CD4-positive, alpha-beta memory T cell (primary cell): ENCODE results near the gene PCDH11Y. TPM values are rescaled to one million over a fixed set of nuclear protein-coding genes. Genes with fewer than 3 reads are reported as not detected.
A peak's percentile ranks its signal among the peaks of the same experiment; 100 is the strongest.
"Not testable (repeated sequence)": the region's sequence is repeated elsewhere in the genome, so short reads cannot be mapped to it uniquely, and the experiment has no call there.

Source experiments
- CTCF ChIA-PET: fragments of 350-600 bp; sonication (Branson Sonifier 250); formaldehyde crosslinking; loops from one replicate; lab custom pipeline; 2021; ENCODE audit warnings: inconsistent platforms; ENCODE audit not compliant: partially characterized antibody; lab: Charles Lee
- POLR2A ChIA-PET: fragments of 350-600 bp; sonication (Branson Sonifier 250); formaldehyde crosslinking; loops from one replicate; lab custom pipeline; 2021; ENCODE audit not compliant: partially characterized antibody; lab: Charles Lee
- DNase-seq, 5 donors: peaks; one replicate each; pipeline versions ENCODE4 v3.0.0 to v3.0.0-alpha.2; 2020 to 2022; ENCODE audit warnings: mixed read lengths in 1 of 5
- H3K27ac ChIP-seq: one replicate; pipeline ENCODE4 v1.7.0; 2013; ENCODE audit warnings: low read depth, low read length
- H3K27me3 ChIP-seq: 2 replicates; pipeline ENCODE4 v1.7.0; 2013; ENCODE audit warnings: mild to moderate bottlenecking, low read length, moderate library complexity; ENCODE audit not compliant: insufficient read depth
- H3K36me3 ChIP-seq: 2 replicates; pipeline ENCODE4 v1.7.0; 2013; ENCODE audit warnings: mild to moderate bottlenecking, low read length, moderate library complexity; ENCODE audit not compliant: insufficient read depth
- H3K4me1 ChIP-seq: 2 replicates; pipeline ENCODE4 v1.7.0; 2013; ENCODE audit warnings: mild to moderate bottlenecking, low read length, moderate library complexity; ENCODE audit not compliant: insufficient read depth
- H3K4me3 ChIP-seq, 2 donors: one replicate each; pipeline ENCODE4 v1.7.0; 2013; ENCODE audit warnings: low read length in 2 of 2, mild to moderate bottlenecking in 1 of 2
- H3K9me3 ChIP-seq, 2 donors: one replicate each; pipeline ENCODE4 v1.7.0; 2013; ENCODE audit warnings: low read length in 2 of 2, control low read depth in 1 of 2; ENCODE audit not compliant: control insufficient read depth in 1 of 2
- H3K27ac Mint-ChIP-seq, 7 donors: one replicate each; pipeline ENCODE4 v1.8.0; 2020 to 2021; ENCODE audit warnings: mixed read lengths in 7 of 7, mild to moderate bottlenecking in 6 of 7, inconsistent platforms in 3 of 7, moderate library complexity in 3 of 7
- H3K27me3 Mint-ChIP-seq, 2 donors: one replicate each; pipeline ENCODE4 v1.8.0; 2020 to 2021; ENCODE audit warnings: mixed read lengths in 2 of 2
- H3K36me3 Mint-ChIP-seq, 2 donors: one replicate each; pipeline ENCODE4 v1.8.0; 2020 to 2021; ENCODE audit warnings: mixed read lengths in 2 of 2, inconsistent platforms in 1 of 2, mild to moderate bottlenecking in 1 of 2
- H3K4me1 Mint-ChIP-seq, 4 donors: one replicate each; pipeline ENCODE4 v1.8.0; 2020 to 2021; ENCODE audit warnings: mixed read lengths in 4 of 4, mild to moderate bottlenecking in 1 of 4
- H3K4me3 Mint-ChIP-seq, 8 donors: one replicate each; pipeline ENCODE4 v1.8.0; 2020 to 2021; ENCODE audit warnings: mixed read lengths in 8 of 8, mild to moderate bottlenecking in 7 of 8, moderate library complexity in 6 of 8, inconsistent platforms in 3 of 8
- H3K9me3 Mint-ChIP-seq, 8 donors: one replicate each; pipeline ENCODE4 v1.8.0; 2020 to 2021; ENCODE audit warnings: mixed read lengths in 8 of 8, mild to moderate bottlenecking in 5 of 8, inconsistent platforms in 3 of 8, moderate library complexity in 1 of 8
- intact Hi-C: fragments of 100-400 bp; cut with micrococcal nuclease; formaldehyde crosslinking; loops from one replicate; pipeline ENCODE4 v1.15.1; 2023
- polyA plus RNA-seq, 2 donors: library from polyadenylated mRNA; unstranded; fragments of 300-500 nt; fragmentation: Illumina TruSeq; gene quantifications; one replicate each; pipeline ENCODE4 v1.2.3, GENCODE V29; 2021
- total RNA-seq, 2 experiments: library from RNA; stranded (reverse); gene quantifications; one replicate each; pipeline ENCODE4 v1.2.3, GENCODE V29; 2021

The PCDH11Y gene, protein sequence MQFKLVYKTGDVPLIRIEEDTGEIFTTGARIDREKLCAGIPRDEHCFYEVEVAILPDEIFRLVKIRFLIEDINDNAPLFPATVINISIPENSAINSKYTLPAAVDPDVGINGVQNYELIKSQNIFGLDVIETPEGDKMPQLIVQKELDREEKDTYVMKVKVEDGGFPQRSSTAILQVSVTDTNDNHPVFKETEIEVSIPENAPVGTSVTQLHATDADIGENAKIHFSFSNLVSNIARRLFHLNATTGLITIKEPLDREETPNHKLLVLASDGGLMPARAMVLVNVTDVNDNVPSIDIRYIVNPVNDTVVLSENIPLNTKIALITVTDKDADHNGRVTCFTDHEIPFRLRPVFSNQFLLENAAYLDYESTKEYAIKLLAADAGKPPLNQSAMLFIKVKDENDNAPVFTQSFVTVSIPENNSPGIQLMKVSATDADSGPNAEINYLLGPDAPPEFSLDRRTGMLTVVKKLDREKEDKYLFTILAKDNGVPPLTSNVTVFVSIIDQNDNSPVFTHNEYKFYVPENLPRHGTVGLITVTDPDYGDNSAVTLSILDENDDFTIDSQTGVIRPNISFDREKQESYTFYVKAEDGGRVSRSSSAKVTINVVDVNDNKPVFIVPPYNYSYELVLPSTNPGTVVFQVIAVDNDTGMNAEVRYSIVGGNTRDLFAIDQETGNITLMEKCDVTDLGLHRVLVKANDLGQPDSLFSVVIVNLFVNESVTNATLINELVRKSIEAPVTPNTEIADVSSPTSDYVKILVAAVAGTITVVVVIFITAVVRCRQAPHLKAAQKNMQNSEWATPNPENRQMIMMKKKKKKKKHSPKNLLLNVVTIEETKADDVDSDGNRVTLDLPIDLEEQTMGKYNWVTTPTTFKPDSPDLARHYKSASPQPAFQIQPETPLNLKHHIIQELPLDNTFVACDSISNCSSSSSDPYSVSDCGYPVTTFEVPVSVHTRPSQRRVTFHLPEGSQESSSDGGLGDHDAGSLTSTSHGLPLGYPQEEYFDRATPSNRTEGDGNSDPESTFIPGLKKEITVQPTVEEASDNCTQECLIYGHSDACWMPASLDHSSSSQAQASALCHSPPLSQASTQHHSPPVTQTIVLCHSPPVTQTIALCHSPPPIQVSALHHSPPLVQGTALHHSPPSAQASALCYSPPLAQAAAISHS (N-terminal part only)
- not detected for total RNA-seq
- polyA plus RNA-seq = not detected

DNA sequence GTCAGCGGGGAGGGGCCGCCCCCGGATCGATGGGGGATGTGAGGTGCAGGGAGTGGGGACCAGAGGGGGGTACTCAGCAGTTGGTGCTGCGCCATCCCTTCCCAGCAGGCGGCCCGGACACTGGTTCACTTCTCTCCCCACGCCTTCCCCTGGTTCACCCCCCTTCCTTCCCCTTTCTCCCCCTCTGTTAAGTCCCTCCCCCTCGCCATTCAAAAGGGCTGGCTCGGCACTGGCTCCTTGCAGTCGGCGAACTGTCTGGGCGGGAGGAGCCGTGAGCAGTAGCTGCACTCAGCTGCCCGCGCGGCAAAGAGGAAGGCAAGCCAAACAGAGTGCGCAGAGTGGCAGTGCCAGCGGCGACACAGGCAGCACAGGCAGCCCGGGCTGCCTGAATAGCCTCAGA is at the start of gene PCDH11Y:
TSS of gene PCDH11Y (plus strand) at position 240 of the 400 bp plus-strand sequence. CDS start 56,804 bp downstream, outside the sequence.
- H3K36me3 ChIP-seq, H3K4me1 ChIP-seq, H3K4me1 Mint-ChIP-seq, intact Hi-C loops, H3K9me3 Mint-ChIP-seq, H3K27ac Mint-ChIP-seq, H3K4me3 Mint-ChIP-seq, H3K9me3 ChIP-seq, CTCF ChIA-PET, H3K27me3 ChIP-seq, H3K4me3 ChIP-seq, H3K27ac ChIP-seq, H3K27me3 Mint-ChIP-seq, H3K36me3 Mint-ChIP-seq, POLR2A ChIA-PET: not testable (repeated sequence)
- DNase-seq = peak in 1 of 5 donors; percentile 42

- H3K4me1 Mint-ChIP-seq, intact Hi-C loops, H3K36me3 ChIP-seq, H3K9me3 ChIP-seq, H3K4me3 ChIP-seq, H3K27ac ChIP-seq, H3K36me3 Mint-ChIP-seq, H3K4me1 ChIP-seq, CTCF ChIA-PET, POLR2A ChIA-PET, DNase-seq, H3K27me3 Mint-ChIP-seq, H3K9me3 Mint-ChIP-seq, H3K27ac Mint-ChIP-seq, H3K4me3 Mint-ChIP-seq, H3K27me3 ChIP-seq: not testable (repeated sequence)
Measured at GRCh38 chrY:4967894-4968293, 32.2 kb upstream of the PCDH11Y start.

- intact Hi-C loops, H3K9me3 ChIP-seq, H3K27me3 Mint-ChIP-seq, H3K4me3 ChIP-seq, CTCF ChIA-PET, H3K9me3 Mint-ChIP-seq, H3K27ac ChIP-seq, H3K27ac Mint-ChIP-seq, H3K36me3 ChIP-seq, H3K27me3 ChIP-seq, H3K4me1 Mint-ChIP-seq, POLR2A ChIA-PET, DNase-seq, H3K36me3 Mint-ChIP-seq, H3K4me1 ChIP-seq: not testable (repeated sequence)
- peak overlapping the region in 1 of 8 donors; percentile 30 for H3K4me3 Mint-ChIP-seq
Measured at GRCh38 chrY:4991743-4992400, 8.2 kb upstream of the PCDH11Y start.

- DNase-seq, H3K4me3 ChIP-seq, H3K27me3 Mint-ChIP-seq, H3K9me3 ChIP-seq, H3K27ac ChIP-seq, H3K36me3 ChIP-seq, H3K4me1 Mint-ChIP-seq, H3K27me3 ChIP-seq, H3K36me3 Mint-ChIP-seq, H3K4me1 ChIP-seq, H3K27ac Mint-ChIP-seq, H3K9me3 Mint-ChIP-seq, H3K4me3 Mint-ChIP-seq, POLR2A ChIA-PET, intact Hi-C loops, CTCF ChIA-PET: not testable (repeated sequence)
Measured at GRCh38 chrY:4994892-4995291, 5.2 kb upstream of the PCDH11Y start.

- POLR2A ChIA-PET, H3K27ac Mint-ChIP-seq, H3K36me3 Mint-ChIP-seq, H3K9me3 ChIP-seq, H3K36me3 ChIP-seq, H3K27me3 ChIP-seq, H3K4me3 Mint-ChIP-seq, intact Hi-C loops, H3K4me1 ChIP-seq, H3K4me1 Mint-ChIP-seq, H3K27ac ChIP-seq, DNase-seq, H3K9me3 Mint-ChIP-seq, CTCF ChIA-PET, H3K27me3 Mint-ChIP-seq, H3K4me3 ChIP-seq: not testable (repeated sequence)
Measured at GRCh38 chrY:5002476-5003184, 2.5 kb downstream of the PCDH11Y start.

GRCh38 chrY:5038972-5039523 is 39.0 kb downstream of the PCDH11Y start:
- CTCF ChIA-PET, H3K4me3 Mint-ChIP-seq, H3K4me1 ChIP-seq, H3K36me3 Mint-ChIP-seq, H3K27ac Mint-ChIP-seq, H3K27me3 Mint-ChIP-seq, intact Hi-C loops, H3K27me3 ChIP-seq, H3K9me3 ChIP-seq, POLR2A ChIA-PET, H3K4me3 ChIP-seq, H3K36me3 ChIP-seq, H3K27ac ChIP-seq, H3K9me3 Mint-ChIP-seq, DNase-seq, H3K4me1 Mint-ChIP-seq: not testable (repeated sequence)
